HepG2 (cell line): ENCODE data around the gene PEPD. TPM values are rescaled to one million over a fixed set of nuclear protein-coding genes. Genes with fewer than 3 reads are reported as not detected.

ENCODE experiments used
- ATAC-seq: fragments of 200-7000 bp; cut with Tn5 transposase; 3 replicates; pipeline ENCODE4 v1.9.1; 2020; ENCODE audit warnings: mild to moderate bottlenecking, moderate library complexity
- BruUV-seq: library from RNA; stranded (reverse); fragments of 400-500 nt; replicated peaks from 2 replicates; lab custom pipeline; 2021; lab: Mats Ljungman, UMichigan
- CTCF ChIA-PET: fragments of 300-600 bp; formaldehyde crosslinking; extraction: SDS; loops from one replicate; lab custom pipeline; 2021; ENCODE audit warnings: low total read pairs, inconsistent platforms, low intra/inter-chr PET ratio; lab: Yijun Ruan, JAX
- POLR2A ChIA-PET: fragments of 350-600 bp; sonication (Branson Sonifier 250); formaldehyde crosslinking; loops from one replicate; lab custom pipeline; 2020; ENCODE audit warnings: antibody characterized with exemption, inconsistent platforms; lab: Yijun Ruan, JAX
- DNase-seq: peaks from one replicate; pipeline ENCODE4 v3.0.0-alpha.2; 2015; ENCODE audit warnings: low spot score
- FAIRE-seq: peaks from 3 replicates; lab custom pipeline; 2011; peaks lifted over from hg19 to GRCh38; lab: Jason Lieb, UNC
- H2AFZ ChIP-seq: one replicate; pipeline ENCODE4 v1.6.1; 2011; ENCODE audit warnings: low read length, inconsistent platforms
- H3K27ac ChIP-seq: fragments of 300-600 bp; 3 replicates; pipeline ENCODE4 v1.8.0; 2011; ENCODE audit warnings: mixed run types, mild to moderate bottlenecking, mixed read lengths, low read length, inconsistent platforms; ENCODE audit not compliant: insufficient read depth; ENCODE audit errors: extremely low read length
- H3K27me3 ChIP-seq, 2 experiments: fragments of 200-600 bp in 1 of 2; 2 replicates in 1 of 2; 3 replicates in 1 of 2; pipeline versions ENCODE4 v1.6.0 to v1.8.0; 2011; ENCODE audit warnings: low read length in 2 of 2, mild to moderate bottlenecking in 2 of 2, moderate library complexity in 2 of 2, inconsistent platforms in 1 of 2; ENCODE audit not compliant: insufficient read depth in 2 of 2, control insufficient read depth in 1 of 2
- H3K36me3 ChIP-seq, 2 experiments: fragments of 200-600 bp in 1 of 2; replicated peaks in 1 of 2; 2 replicates in 1 of 2; 3 replicates in 1 of 2; pipeline versions ENCODE4 v1.5.1 to v1.8.0; 2011; ENCODE audit warnings: low read length in 2 of 2, inconsistent platforms in 1 of 2; ENCODE audit not compliant: insufficient read depth in 2 of 2, control insufficient read depth in 1 of 2
- H3K4me1 ChIP-seq: 2 replicates; pipeline ENCODE4 v1.5.1; 2012; ENCODE audit warnings: low read length, inconsistent platforms; ENCODE audit not compliant: insufficient read depth
- H3K4me2 ChIP-seq: 2 replicates; pipeline ENCODE4 v1.6.0; 2011; ENCODE audit warnings: low read depth, low read length, inconsistent platforms
- H3K4me3 ChIP-seq, 3 experiments: fragments of 200-600 bp in 1 of 3; sonication (generic), shearing (Covaris generic) in 1 of 3; replicated peaks in 1 of 3; 2 replicates each; pipeline ENCODE4 v1.5.1; 2011 to 2016; ENCODE audit warnings: low read length in 3 of 3, inconsistent platforms in 2 of 3, low read depth in 2 of 3, mild to moderate bottlenecking in 2 of 3, control low read depth in 1 of 3, mixed read lengths in 1 of 3; ENCODE audit not compliant: insufficient read depth in 1 of 3
- H3K79me2 ChIP-seq: one replicate; pipeline ENCODE4 v1.6.1; 2011; ENCODE audit warnings: low read length, inconsistent platforms; ENCODE audit not compliant: insufficient read depth
- H3K9ac ChIP-seq: 2 replicates; pipeline ENCODE4 v1.6.0; 2011; ENCODE audit warnings: mild to moderate bottlenecking, low read depth, low read length, inconsistent platforms; ENCODE audit not compliant: insufficient read depth
- H3K9me3 ChIP-seq: 2 replicates; pipeline ENCODE4 v1.5.1; 2012; ENCODE audit warnings: mild to moderate bottlenecking, low read length
- H4K20me1 ChIP-seq: 2 replicates; pipeline ENCODE4 v1.6.0; 2011; ENCODE audit warnings: inconsistent platforms, mild to moderate bottlenecking, low read length, moderate library complexity; ENCODE audit not compliant: insufficient read depth
- CREB1 ChIP-seq, 2 experiments: fragments of 450-650 bp in 1 of 2; IDR thresholded peaks; 2 replicates each; pipeline ENCODE4 v1.6.1; 2016 to 2017; ENCODE audit warnings: control low read depth in 1 of 2, mild to moderate bottlenecking in 1 of 2, missing compliant biosample characterization in 1 of 2, missing genetic modification characterization in 1 of 2
- KAT8 ChIP-seq: IDR thresholded peaks from 2 replicates; pipeline ENCODE4 v1.6.1; 2016; ENCODE audit warnings: missing genetic modification reagents, missing compliant biosample characterization
- KLF9 ChIP-seq: IDR thresholded peaks from 2 replicates; pipeline ENCODE4 v1.6.1; 2016; ENCODE audit warnings: low read depth
- MBD4 ChIP-seq: IDR thresholded peaks from 2 replicates; pipeline ENCODE4 v1.6.1; 2012; ENCODE audit warnings: low read length, inconsistent platforms, borderline replicate concordance
- TP53 ChIP-seq: sonication (generic); formaldehyde crosslinking; conservative IDR thresholded peaks from 2 replicates; pipeline ENCODE4 v1.4.0; 2020; ENCODE audit warnings: missing genetic modification reagents
- ZBTB21 ChIP-seq: sonication (generic); formaldehyde crosslinking; IDR thresholded peaks from 2 replicates; pipeline ENCODE4 v1.4.0; 2020; ENCODE audit warnings: missing genetic modification reagents
- ZKSCAN1 ChIP-seq: fragments of 150-350 bp; IDR thresholded peaks from 2 replicates; pipeline ENCODE4 v1.6.1; 2014; ENCODE audit warnings: low read length
- ZNF234 ChIP-seq: sonication (generic); formaldehyde crosslinking; conservative IDR thresholded peaks from 2 replicates; pipeline ENCODE4 v1.5.1; 2020; ENCODE audit warnings: mild to moderate bottlenecking, missing genetic modification reagents
- ZNF563 ChIP-seq: sonication (generic); formaldehyde crosslinking; IDR thresholded peaks from 2 replicates; pipeline ENCODE4 v1.8.0; 2022; ENCODE audit warnings: mild to moderate bottlenecking, moderate library complexity, missing genetic modification reagents
- ZNF713 ChIP-seq: sonication (generic); formaldehyde crosslinking; IDR thresholded peaks from 2 replicates; pipeline ENCODE4 v1.4.0; 2020; ENCODE audit warnings: mild to moderate bottlenecking, missing genetic modification reagents
- ZNF781 ChIP-seq: sonication (generic); formaldehyde crosslinking; IDR thresholded peaks from 2 replicates; pipeline ENCODE4 v1.5.1; 2020; ENCODE audit warnings: borderline replicate concordance, mild to moderate bottlenecking, missing genetic modification reagents; ENCODE audit errors: not compliant biosample characterization
- ZNF879 ChIP-seq: sonication (generic); formaldehyde crosslinking; IDR thresholded peaks from 2 replicates; pipeline ENCODE4 v1.8.1; 2023; ENCODE audit warnings: missing genetic modification reagents
- ZZZ3 ChIP-seq: sonication (generic); formaldehyde crosslinking; IDR thresholded peaks from 2 replicates; pipeline ENCODE4 v1.4.0; 2020; ENCODE audit warnings: missing genetic modification reagents, mild to moderate bottlenecking, borderline replicate concordance
- WGBS: methylation state at CpG from one replicate; pipeline ENCODE4 v1.1.6; 2017; ENCODE audit warnings: low lambda C conversion rate; 5-methylcytosine and 5-hydroxymethylcytosine counted together
- in situ Hi-C: cut with HindIII; loops from 2 replicates; pipeline ENCODE4 v1.10.0; 2017; ENCODE audit warnings: low pct_unique_long_range_greater_than_20kb; ENCODE audit not compliant: extremely low pct_ligation_motif_present
- intact Hi-C: fragments of 100-400 bp; cut with micrococcal nuclease; formaldehyde crosslinking; loops from one replicate; pipeline ENCODE4 v1.10.0; 2022; ENCODE audit not compliant: unreplicated experiment
- polyA plus RNA-seq, 8 experiments: library from polyadenylated mRNA; depleted of rRNA in 3 of 8; stranded (reverse) in 7 of 8; unstranded in 1 of 8; fragments of >200 nt; fragmentation: Illumina TruSeq in 4 of 8; extraction: Trizol in 4 of 8; gene quantifications; 2 replicates each; pipeline versions ENCODE4 v1.2.1 to v1.2.3, GENCODE V29; 2011 to 2016; ENCODE audit warnings: low read depth in 4 of 8, missing spikeins in 1 of 8, mixed read lengths in 1 of 8; ENCODE audit not compliant: insufficient read depth in 1 of 8
- total RNA-seq, 5 experiments: library from RNA; depleted of rRNA; stranded (reverse); fragments of >200 nt; fragmentation: Illumina TruSeq; extraction: Trizol; gene quantifications; 2 replicates each; pipeline ENCODE4 v1.2.3, GENCODE V29; 2016; ENCODE audit warnings: low read depth in 1 of 5
- TF ChIP-seq, protein P1 (sequence below), 2 experiments: sonication (generic) in 1 of 2; formaldehyde crosslinking in 1 of 2; IDR thresholded peaks; 2 replicates each; pipeline versions ENCODE4 v1.6.1 to v1.9.0; 2014 to 2022; ENCODE audit warnings: antibody characterized with exemption in 1 of 2, borderline replicate concordance in 1 of 2, inconsistent platforms in 1 of 2, low read depth in 1 of 2, missing genetic modification reagents in 1 of 2

Gene PEPD
- total and polyA plus RNA-seq, 2 of the 13 experiments (the other 11 are each of a cell fraction or from before 2014, with no cell fraction given): 60.7 to 75.1 TPM

DNA sequence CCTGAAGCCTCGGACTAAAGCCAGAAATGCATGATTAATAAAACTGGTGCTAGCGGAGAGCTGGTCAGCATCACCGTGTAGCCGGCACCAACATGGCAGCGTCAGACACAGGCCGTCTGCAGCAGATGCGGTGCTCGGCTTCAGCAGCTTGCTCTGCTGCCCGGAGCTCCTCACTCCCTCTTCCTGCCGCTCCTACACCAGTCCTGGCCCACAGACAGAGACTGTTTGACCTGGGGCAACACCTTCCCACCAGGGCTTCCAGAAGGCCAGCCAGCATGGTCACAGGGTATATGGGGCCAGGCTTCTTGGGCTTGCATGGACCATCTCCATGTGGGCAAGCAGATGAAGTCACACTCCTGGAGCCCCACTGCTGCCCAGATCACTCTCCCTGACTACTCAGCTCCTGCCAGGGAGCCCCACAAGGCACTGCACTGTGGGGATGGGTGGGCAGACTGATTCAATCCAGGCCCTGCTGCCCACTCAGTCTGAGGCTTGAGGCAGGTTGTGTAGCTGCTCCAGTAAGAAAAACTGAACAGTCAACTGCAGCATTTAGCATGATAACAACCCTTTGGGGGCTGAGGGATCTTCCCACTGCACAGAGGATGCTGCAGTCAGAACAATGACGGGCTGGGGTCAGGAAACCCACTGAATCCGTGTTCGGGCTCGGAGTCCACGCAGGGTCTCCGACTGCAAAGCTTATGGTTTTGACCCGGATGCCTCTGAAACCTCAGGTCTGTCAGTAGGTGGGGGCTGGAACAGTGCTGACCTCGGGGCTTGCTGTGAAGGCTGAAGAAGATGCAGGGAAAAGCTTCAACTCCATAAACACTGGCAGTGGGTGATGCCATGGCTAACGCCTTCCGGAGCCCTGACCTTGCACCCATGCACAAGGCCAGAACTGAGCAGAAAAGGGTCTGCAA, 102.5 kb downstream of the PEPD start:
- in situ Hi-C loops: no loop called here
- CTCF ChIA-PET: no interaction called here
- TF ChIP-seq ZKSCAN1 (no peak), CREB1 (IDR thresholded peaks at IDR 0.05) (no peak), CREB1 (CRISPR knock-in tag; IDR thresholded peaks at IDR 0.05) (no peak), MBD4 (no peak), ZNF781 (CRISPR knock-in tag) (no peak), ZNF713 (CRISPR knock-in tag) (no peak), KLF9 (no peak), KAT8 (CRISPR knock-in tag) (no peak), ZNF563 (CRISPR knock-in tag) (no peak), ZBTB21 (no peak), ZZZ3 (no peak), ZNF879 (CRISPR knock-in tag) (no peak), TP53 (CRISPR knock-in tag) (no peak), ZNF234 (CRISPR knock-in tag) (no peak)
- TF ChIP-seq, protein P1, sequence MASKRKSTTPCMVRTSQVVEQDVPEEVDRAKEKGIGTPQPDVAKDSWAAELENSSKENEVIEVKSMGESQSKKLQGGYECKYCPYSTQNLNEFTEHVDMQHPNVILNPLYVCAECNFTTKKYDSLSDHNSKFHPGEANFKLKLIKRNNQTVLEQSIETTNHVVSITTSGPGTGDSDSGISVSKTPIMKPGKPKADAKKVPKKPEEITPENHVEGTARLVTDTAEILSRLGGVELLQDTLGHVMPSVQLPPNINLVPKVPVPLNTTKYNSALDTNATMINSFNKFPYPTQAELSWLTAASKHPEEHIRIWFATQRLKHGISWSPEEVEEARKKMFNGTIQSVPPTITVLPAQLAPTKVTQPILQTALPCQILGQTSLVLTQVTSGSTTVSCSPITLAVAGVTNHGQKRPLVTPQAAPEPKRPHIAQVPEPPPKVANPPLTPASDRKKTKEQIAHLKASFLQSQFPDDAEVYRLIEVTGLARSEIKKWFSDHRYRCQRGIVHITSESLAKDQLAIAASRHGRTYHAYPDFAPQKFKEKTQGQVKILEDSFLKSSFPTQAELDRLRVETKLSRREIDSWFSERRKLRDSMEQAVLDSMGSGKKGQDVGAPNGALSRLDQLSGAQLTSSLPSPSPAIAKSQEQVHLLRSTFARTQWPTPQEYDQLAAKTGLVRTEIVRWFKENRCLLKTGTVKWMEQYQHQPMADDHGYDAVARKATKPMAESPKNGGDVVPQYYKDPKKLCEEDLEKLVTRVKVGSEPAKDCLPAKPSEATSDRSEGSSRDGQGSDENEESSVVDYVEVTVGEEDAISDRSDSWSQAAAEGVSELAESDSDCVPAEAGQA (IDR thresholded peaks at IDR 0.05; ENCODE audit: low read depth): no peak
- TF ChIP-seq, protein P1 (CRISPR knock-in tag; IDR thresholded peaks at IDR 0.05; ENCODE audit: borderline replicate concordance): no peak

More for the DNA sequence above, 102.5 kb downstream of the PEPD start:
- Histone ChIP-seq H3K4me3 (no peak overlapping the region), H2AFZ (no peak overlapping the region), H3K9me3 (no peaks in the 10 kb centered on the region), H3K9ac (no peak overlapping the region), H3K4me1 (peaks cover 16% of the 10 kb centered on the region), H3K4me2 (no peak overlapping the region), H3K27me3 (no peaks in the 10 kb centered on the region), H4K20me1 (no peaks in the 10 kb centered on the region), H3K79me2 (no peaks in the 10 kb centered on the region), H3K36me3 (no peaks in the 10 kb centered on the region), H3K27ac (no peak overlapping the region)
- ATAC-seq (no peak), DNase-seq (no peak), FAIRE-seq (no peak)
- intact Hi-C loops: no loop called here
- POLR2A ChIA-PET: no interaction called here
- WGBS: 91% methylated on average over 14 of the region's 20 CpGs
- no TSS peak for BruUV-seq
